GM21423 (cell line): ENCODE data around the gene SHROOM3.
A peak's percentile ranks its signal among the peaks of the same experiment; 100 is the strongest.

Source experiments
- ATAC-seq: cut with Tn5 transposase; IDR thresholded peaks from one replicate; pipeline ENCODE4 v1.9.1; 2021; ENCODE audit warnings: mild to moderate bottlenecking, moderate library complexity; ENCODE audit not compliant: unreplicated experiment

The SHROOM3 gene

DNA sequence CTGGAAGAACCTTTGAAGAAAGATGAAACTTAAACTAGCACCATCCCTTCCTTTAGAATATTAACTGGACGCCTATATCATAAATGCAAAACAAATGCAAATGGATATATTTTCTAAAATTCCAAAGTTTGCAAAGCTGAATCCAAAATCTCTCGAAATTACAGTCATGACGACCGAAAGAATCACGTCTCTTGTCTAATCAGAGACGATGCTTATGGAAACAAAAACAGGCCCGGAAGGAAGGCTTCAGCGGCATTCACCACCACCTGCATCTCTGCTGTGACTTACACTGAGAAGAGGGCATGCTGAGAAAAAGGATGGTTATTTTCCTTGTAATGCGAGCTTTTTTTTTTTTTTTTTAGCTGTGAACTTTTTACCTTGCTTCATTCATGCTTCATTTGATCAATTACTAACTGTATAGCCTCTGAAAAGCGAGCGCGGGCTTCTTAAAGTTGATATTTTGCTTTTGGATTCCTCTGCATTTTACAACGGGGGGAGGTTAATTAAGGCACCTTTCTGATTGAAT lies 253.7 kb downstream of the SHROOM3 start:
- ATAC-seq, result no peak

DNA sequence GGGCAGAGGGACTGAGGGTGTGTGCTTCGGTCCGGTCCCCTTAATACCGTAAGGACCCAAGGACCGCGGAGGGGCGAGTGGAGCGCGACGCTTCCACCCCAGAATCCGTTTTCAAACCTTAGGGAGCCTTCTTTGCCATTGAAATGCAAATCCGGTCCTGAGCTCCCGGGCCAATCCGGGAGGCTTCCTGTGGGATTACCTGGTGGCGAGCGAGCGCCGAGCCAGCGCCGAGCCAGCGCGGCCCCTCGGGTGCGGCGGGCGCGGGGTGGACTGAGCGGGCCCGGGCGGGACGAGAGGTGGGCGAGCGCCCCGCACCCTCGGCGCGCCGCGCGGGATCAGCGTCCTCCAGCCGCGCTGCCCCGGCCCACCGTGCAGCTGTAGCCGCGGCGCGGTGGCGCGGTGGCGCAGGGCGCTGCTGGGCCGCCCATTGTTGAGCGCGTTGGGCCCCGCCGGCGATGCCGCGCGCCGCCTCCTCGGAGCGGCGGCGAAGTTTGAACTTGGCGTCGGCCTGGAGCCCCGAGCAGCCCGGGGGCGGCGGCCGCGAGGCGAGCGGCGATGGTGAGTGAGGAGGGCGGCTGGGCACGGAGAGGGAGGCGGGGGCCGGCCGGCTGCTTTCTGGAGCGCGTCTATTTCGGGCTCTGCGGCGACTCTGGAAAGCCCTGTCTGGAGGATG lies 254.3 kb downstream of the SHROOM3 start:
- peak; percentile 57 for ATAC-seq

DNA sequence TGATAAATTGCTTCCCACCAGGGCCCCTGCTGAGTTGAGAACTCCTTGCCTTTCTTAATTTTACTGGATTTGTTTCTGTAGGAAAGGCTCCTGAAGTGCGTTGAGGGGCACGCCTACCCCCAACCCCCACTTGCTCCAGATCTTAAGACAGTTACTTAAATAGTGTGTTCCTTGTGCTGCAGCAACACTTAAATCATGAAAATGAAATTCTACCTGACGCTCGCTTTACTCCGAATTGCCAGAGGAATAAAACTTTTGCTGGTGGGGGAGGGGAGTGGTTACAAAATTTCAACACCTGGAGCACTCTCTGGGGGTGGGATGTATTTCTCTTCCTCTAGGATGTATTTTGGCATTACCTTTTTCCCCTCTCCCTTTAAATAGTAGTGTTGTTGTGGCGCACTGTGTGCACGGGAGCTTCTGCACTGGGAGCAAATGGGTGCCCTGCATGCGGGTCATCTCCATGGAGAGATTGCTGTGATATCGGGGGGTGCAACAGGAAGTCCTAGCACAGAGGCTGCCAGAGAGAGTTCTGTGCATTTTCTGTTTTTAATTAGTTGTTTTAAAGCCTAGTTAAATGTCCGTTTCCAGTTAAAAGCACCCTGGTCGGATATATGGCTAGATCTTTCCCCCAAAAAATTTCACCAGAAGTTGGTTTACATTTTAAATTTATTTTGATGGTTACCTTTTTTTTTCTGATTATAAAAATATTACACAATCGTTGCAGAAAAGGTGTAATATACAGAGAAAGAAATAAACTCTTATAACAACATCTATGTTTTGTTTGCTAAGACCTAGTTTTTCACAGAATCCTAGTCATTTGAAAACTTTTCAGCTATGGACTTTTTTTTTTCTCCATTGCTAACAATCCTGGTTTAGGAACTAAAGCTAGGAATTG lies 255.2 kb downstream of the SHROOM3 start:
- no peak for ATAC-seq

DNA sequence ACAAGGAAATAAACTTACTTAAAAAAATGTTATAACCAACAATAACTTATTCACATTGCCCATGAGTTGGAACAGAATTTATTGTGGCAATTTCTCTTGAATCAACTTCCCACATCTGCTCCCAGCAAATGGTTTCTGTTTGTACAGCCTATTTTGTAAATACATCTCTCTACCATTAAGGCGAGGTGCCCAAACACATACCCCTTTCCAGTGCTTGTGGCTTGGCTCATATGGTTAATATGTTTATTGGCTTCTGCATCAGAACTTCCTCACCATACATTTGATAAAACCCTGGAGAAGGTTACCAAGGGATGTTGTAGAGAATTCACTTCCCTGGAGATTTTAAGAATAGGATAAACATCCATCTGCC lies 255.9 kb downstream of the SHROOM3 start:
- ATAC-seq, result no peak

DNA sequence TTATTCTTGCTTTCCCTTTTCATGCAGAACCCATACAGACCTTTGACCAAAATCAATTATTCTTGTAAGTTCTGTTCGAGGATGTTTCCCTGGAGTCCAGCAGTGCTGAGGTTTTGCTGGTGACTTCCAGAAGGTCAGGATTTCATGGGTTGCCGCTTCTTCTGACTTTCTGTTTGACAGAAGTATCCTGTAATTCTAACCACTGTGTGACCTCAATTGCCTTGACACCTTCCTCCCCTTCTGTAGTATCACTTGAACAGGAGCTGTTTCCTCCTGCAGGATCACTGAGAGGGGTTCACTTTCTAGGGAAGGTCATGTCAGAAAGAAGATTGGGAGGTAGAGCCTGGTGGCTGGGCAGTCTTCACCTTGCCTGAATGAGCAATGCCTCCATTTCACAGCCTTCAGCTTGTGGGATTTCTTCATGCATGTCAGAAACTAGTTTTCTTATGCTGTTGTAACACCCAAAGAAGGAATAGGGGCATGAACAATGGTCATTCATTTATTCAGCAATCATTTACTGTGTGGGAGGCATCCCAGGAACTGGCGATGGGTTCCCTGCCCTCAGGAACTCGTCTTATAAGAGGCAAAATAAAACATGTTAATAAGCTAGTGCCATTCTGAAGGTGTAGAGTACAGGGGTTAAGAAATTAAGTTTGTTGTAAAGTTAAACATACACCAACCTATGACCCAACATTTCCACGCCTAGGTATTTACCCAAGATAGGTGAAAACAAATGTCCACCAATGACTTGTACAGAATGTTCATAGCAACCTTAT lies 257.0 kb downstream of the SHROOM3 start:
- ATAC-seq, result no peak

DNA sequence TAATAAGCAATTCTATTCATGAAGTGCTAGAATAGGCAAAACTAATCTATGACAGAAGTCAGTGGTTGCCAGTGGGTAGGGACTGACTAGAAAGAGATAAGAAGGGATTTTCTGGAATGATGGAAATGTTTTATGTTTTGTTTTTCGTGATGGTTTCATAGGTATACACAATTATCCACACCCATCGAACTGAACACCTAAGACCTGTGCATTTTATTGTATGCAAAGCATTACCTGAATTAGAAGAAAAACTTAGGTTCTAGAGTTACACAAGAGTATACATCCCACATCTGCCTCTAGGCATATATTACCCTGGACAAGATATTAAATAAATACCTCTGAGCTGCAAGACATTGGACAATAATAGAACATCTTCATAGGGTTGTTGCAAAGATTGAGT lies 257.7 kb downstream of the SHROOM3 start:
- ATAC-seq, result no peak

DNA sequence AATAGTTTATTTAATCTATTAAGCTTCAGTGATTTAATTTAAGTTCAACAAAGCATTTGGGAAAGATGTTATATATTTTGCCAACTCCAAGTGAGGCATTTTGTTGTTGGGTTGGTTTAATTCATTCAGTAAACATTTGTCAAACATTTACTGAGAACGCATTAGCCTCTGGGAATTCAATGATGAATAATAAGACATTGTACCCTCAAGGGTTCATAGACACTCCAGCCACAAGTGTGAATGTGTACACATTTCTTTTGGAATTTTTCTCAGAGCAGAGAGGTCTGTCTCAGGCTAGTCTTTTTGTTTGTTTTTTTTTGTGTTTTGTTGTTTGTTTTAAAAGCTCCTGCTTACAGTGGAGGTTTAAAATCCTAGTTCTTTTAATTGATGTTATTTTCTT lies 259.0 kb downstream of the SHROOM3 start:
- no peak for ATAC-seq

DNA sequence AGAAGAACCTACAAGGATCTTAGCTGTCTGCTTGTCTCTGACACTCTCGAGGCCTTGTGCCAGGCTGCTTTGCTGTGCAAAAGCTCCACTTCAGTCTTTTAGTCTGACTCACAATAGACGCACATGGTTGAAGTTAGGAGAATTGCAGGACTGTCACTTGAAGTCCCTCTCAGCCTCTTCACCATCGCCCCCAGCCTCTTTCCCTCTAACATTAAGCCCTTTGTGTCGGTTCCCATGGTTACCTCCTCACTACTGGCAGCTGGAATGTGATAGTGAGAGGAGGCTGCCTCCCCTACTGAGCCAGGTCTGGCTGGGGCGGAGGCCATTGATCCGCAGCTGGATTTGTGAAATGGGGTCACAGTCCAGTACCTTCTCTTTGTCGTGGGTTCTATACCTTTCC lies 261.1 kb downstream of the SHROOM3 start:
- no peak for ATAC-seq

DNA sequence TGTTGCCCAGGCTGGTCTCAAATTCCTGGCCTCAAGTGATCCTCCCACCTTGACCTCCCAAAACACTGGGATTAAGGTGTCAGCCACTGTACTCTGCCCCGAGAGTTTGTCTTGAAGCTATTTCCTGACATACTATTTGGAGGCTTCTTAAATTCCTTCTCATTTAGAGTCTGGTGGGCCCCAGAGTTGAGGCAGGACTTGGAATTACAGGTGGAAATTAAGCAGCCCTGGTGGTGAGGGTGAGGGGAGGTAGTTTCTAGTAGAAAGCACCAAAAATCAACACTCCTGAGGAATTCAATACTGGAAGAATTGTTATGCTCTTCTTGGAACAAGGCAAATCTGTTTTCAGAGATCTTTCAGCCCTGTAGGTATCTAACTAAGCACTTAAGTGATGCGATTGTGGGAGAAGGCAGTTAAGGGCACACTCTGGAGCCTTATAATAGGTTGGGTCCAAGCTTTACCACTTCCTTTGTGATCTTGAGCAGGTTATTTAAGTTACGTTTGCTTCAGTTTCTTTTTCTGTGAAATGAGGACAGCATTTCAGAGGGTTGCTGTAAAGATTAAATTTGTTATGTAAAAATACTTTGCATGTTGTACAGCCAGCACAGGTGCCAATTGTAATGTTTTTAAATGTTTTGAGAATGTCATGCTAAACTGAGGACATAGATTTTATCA lies 262.2 kb downstream of the SHROOM3 start:
- peak; percentile 92 for ATAC-seq

DNA sequence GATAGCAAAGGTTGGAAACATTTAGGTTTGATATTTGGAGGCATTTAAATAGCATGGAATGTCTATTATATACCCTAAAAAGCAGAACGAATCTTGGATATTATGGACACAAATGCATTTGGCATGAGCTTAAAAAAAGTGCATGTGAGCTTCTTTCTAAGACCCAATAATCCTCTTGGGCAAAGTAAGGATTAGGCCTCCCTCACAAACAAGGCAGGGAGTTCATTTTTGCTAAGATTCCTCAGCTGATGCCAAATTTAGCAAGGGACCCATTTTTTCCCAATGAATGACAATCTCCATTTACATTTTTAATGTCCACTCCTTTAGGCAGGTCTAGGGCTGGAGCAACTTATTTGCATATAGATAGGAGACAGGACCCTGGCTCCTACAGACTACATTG lies 263.1 kb downstream of the SHROOM3 start:
- no peak for ATAC-seq

DNA sequence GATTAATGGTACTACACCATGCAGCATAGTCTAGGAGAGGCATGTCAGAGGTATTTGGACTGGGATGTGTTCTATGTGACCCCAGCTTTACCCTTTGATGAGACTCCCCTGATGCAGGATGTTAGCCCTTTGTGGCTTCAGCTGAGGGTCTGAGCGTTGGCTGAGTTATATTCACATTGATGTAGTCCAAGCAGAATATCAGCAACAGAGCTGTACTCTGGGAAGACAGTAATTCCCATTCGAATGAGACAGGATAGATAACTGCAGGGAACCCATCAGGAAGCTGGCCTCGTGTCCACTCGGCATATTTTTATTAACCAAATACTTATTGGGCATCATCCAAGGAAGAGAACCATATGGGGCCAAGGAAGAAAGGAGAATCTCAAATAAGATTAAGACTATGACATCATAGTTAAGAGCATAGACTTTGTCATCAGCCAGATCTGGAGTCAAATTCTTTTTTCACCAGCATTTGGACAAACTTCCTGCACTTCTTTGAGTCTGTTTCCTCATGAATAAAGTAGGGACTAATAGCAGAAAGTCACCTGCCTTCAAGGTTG lies 264.8 kb downstream of the SHROOM3 start:
- ATAC-seq, result no peak

DNA sequence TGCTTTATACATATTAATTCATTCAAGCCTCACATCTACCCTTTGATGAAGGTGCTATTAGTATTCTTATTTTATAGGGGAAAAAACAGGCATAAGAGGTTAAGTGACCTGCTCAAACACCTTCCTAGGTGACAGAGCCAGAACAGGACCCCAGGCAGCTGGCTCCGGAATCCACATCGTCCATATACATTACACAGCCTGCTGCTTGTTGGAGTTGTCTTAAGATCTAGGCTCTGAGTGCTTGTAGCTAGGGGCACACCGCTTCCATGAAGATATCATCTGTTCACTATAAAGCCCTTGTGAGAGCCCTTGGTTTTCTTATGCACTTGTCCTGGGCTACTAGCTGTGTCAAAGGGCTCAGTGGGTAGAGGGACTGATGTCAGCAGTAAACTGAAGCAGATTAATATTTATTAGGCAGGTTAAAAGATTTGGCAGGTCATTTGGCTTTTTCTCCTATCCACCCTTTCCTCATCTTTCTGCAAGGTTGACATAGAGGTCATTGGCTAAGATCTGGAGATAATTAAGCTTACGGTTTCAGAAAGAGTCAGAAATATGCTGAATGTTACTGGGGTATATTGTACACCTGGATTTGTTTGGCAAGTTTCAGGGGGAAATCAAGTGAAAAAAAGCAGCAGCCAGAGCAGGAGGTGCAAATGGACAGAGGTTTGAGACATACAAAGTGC lies 267.6 kb downstream of the SHROOM3 start:
- no peak for ATAC-seq

DNA sequence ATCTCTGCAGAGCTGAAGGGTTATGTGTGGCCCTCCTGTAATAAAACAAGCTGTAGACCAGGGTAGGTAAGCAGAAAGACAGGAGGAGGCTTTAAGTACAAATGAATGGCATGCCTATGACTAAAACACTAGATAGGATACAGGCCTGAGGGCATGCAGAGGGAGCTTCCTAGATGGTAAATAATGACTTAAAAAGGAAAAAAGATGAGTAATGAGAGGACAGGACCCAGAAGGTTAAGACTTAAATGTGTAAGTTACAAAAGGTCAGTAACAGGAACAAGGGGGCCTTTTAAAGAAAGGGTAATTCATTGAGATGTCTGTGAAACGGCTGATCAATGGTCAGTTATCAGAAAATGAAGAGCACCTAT lies 268.1 kb downstream of the SHROOM3 start:
- ATAC-seq, result no peak

DNA sequence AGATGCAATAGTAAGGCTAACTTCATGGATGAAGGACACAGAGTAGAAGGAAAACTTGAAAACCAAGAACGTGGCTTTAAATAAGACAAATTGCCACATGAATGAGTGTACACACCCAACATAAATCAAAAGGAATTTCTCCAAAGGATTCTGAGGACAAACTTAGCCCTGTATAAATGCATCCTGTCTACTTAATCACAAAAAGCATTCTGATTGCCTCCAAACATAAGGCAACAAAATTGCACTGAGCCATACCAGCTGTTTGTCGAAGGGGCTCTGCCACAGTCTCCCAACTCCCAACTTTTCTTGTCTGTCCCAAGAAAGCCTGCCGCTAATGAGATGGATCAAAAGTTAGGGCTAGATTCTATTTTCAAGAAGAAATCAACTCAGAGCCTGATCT lies 268.6 kb downstream of the SHROOM3 start:
- no peak for ATAC-seq

DNA sequence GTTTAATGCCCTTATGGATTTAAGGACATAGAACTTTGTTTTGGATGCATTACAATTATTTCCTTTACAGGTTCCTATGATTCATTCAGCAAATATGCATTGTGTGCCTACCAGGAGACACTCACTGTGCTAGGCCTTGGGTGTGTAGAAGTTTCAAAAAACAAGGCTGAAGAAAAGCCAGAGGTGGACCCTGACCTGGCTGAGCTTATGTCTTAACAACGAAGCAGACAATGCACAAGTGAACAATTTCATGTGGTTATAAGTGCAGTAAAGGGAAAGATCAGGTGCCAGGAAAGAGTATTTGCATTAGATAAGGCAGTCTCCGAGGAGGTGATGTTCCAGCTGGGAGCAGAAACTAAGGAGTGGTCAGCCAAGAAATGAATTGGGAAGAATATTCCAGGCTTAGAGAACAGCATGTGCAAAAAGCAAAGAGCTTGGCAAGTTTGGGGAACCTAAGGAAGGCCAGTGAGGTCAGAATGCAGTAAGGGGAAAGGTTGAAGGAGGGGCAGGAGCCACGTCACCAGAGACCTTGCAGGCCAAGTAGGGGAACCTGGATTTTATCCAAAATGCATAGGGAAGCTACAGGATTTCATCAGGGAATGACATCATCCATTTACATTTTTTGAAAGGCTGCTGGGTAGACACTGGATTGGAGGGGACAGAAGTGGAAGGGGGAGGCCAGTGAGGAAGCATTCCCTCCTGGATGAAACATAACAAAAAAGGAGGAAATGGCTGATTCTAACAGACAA lies 269.3 kb downstream of the SHROOM3 start:
- no peak for ATAC-seq

DNA sequence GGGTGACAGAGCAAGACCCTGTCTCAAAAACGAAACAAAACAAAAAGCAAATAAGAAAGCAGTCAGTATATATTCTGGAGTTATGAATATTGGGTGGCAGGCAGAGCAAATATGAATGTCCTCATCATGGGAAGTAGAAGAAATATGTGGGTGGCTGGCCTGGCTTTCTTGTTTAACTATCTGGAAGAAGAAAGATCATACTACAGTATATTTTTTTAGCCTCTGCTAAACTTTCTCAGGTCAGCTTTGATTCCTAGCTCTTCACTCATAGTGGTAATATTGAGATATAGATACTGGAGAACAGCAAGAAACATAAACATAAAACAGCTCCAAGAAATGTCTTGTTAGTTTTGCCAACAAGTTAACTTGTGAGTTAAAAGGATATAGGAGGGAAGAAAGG lies 270.4 kb downstream of the SHROOM3 start:
- no peak for ATAC-seq

DNA sequence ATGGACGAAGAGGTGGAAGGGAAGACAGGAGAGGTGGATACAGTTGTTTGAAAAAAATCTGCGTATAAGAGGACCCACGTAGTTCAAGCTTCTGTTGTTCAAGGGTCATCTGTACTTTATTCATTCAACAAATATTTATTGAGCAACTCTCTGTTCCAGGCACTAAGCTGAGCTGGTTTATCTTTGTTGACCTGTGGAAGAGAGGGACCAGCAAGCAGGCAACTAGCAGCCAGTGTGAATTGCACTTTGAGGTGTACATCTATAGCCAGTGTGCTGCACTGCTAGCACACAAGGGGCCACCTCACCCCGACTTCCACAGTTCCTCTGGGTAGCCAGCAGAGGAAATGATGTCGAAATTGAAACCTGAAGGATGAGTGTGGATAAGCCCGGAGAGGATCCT lies 271.6 kb downstream of the SHROOM3 start:
- ATAC-seq, result no peak

DNA sequence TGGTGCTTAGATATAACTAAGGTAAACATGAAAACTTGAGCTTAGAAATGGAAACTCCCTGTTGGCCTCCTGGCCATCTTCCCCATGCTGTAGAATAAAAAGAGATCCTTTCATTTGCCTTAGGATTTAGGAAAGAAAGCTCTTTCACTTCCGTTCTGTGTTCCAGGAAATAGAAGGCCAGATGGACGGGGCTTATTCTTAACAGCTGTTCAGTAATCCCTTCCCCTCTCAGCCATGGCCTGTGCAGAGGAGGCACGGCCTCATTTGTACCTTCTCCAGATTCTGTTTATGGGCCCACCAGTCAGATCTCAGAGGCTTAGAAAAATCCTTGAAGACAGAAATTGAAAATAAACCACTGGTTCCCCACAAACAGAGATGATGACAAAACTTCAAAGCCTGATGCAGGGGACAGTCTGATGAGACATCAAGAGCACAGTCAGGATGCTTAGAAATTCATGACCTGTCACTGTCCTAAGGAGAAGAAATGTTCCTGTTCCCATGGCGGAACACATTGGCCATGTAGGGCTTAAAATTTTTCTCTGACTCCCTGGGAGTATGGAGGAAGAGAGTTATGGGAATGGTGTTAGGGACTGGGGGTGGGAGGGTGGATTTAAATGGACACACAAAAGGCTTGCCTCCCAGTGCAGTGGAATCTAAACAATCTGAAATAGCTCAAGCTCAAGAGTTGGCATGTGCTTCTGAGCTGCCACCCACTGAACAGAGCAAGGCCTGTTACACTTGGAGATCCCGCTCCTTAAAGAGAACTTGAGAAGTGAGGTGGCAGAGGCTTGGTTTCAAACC lies 274.1 kb downstream of the SHROOM3 start:
- ATAC-seq, result no peak

DNA sequence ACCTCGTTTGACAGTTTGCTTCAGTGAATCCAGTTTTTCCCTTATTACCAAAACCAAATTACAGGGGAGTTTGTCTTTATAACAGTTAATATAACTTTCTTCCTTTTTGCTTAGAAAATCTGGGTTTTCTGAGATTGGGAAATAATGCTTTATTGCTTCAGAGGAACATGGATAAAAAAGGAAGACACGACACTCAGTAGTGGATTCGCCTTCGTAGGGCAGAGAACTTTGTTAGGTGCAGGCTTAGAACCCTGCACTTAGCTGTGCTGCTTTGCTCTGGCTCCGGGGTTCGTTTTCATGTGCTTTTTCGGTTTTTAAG lies 274.7 kb downstream of the SHROOM3 start:
- ATAC-seq, result no peak
